HG02840 (cell line): Measurements from ENCODE around the gene DEAF1.

ENCODE experiments used
- ATAC-seq: cut with Tn5 transposase; IDR thresholded peaks from one replicate; pipeline ENCODE4 v1.9.1; 2021; ENCODE audit warnings: mild to moderate bottlenecking, moderate library complexity, moderate number of reproducible peaks; ENCODE audit not compliant: unreplicated experiment, low FRiP score

The DEAF1 gene

DNA sequence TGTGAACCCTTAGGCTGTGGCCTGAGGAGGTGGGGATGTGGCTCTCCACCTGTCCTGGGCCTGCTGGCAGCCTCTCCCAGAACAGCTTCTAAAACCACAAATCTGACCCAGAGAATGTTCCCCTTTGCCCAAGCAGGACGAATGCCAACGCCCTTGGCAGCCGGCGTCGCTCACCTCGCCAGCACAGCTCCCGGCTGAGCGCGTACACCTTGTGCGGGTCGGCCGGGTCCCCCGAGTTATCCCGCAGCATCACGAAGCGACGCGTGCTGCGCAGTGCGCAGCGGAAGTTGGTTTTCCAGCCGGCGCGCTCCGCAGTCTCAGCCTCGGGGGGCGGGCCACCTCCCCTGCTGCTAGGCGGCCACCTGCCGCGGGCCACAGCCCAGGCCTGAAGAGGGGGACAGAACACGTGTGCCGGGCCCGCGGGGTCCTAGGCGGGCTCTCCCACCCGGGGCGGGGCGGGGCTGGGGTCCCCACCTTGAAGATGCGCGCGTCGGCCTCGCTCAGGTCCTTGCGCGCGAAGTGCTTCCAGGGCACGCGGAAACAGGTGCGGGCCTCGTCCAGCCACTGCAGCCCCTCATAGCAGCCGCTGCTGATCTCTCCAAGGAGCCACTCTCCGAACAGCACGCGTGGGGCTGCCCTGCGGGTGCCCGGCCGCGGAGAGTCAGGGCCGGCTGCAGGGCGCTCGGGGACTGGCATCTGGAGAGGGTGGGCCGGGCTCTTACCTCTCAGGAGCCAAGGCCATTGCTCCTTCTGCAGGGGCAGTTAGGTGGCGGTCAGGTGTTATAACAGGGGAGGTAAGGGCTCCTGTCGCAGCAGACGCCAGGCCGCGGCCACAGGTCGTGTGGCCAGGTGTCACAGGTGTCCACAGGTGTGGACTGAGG is 80.2 kb downstream of the DEAF1 start:
- peak; percentile 0 for ATAC-seq

DNA sequence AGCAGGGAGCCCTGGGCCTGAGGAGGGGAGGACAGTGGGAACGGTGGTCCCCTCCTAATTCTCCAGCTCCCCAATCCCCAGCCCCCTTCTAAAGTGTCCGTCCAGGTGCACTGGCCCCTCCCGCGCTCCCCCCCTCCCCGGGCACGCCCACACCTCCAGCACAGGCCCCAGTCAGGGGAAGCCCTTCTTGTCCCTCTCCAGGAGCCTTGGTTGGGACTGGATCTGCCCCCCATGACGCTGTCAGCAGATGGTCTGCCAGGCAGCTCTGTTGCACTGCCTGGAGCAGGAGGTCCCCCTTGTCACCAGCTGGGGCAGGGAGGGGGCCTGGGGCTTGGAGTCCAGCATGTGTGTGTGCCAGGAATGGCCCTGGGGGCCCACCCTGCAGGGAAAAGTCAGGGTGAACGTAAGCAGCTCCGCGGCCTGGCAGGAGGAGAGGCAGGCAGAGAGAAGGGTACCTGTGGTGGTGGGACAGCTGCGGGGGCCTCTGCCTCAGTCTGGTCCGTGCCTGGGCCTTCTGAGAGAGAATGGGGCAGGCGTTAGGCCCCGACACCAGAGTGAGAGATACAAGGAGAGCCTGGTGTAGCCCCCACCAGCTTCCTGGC is 80.9 kb downstream of the DEAF1 start:
- ATAC-seq: no peak

DNA sequence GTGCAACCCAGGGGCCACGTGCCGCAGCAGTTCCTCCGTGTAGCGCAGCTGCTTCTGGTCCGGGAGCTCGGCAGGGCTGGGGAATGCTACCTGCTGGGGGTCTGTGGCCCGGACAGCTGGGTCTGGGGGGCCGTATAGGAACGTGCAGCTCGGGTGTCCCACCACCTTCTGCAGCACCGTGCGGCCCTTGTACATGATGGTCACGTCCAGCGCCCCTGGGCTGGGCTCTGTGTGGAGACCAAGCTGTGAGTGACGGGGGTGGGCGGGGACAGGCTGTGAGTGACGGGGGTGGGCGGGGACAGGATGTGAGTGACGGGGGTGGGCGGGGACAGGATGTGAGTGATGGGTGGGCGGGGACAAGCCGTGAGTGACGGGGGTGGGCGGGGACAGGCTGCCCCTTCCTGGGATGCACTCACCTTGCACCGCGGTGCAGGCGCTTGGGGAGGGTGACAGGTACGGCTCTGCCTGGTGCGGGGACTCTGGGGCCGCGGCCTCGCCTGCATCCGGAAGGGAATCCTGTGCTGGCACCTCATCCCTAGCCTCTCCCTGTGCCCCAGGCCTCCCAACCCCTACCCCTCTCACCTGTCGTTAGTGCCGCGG is 81.6 kb downstream of the DEAF1 start:
- no peak for ATAC-seq

DNA sequence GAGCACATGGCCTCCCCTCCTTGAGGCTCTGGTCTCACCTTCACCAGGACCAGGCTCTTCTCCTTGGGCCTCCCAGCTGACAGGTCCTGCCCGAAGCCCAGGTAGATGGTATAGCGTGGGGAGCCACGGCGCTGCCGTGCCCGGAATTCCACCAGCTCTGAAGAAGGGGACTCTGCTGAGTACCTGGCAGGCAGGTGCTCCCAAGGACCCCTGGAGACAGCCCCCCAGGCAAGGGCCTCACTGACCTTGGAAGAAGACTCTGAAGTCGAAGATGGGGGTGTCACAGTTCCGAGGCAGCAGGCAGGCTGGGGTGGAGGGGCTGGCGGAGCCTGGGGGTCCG is 82.1 kb downstream of the DEAF1 start:
- no peak for ATAC-seq

- ATAC-seq: no peak
Observed at GRCh38 chr11:612201-612960, 82.6 kb downstream of the DEAF1 start.

GRCh38 chr11:611001-611996 is 83.7 kb downstream of the DEAF1 start:
- ATAC-seq: no peak

GRCh38 chr11:610146-610801 is 84.7 kb downstream of the DEAF1 start:
- ATAC-seq: no peak

- no peak for ATAC-seq
Observed at GRCh38 chr11:609341-609811, 85.6 kb downstream of the DEAF1 start.

DNA sequence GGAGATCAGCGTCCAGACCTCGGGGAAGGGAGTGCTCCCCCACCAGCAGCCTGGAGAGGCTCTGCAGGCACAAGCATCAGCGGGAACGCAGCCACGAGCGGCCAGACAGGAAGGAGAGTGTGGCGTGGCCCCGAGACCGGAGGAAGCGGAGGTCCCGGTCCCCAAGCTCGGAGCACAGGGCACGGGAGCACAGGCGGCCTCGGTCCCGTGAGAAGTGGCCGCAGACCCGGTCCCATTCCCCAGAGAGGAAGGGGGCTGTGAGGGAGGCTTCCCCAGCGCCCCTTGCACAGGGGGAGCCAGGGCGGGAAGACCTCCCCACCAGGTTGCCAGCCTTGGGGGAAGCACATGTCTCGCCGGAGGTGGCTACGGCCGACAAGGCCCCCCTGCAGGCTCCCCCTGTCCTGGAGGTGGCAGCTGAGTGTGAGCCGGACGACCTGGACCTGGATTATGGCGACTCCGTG is 86.2 kb downstream of the DEAF1 start:
- ATAC-seq: no peak

GRCh38 chr11:607971-608659 is 86.9 kb downstream of the DEAF1 start:
- no peak for ATAC-seq

GRCh38 chr11:607020-607780 is 87.8 kb downstream of the DEAF1 start:
- ATAC-seq: no peak

GRCh38 chr11:606245-606644 is 88.8 kb downstream of the DEAF1 start:
- ATAC-seq: no peak

DNA sequence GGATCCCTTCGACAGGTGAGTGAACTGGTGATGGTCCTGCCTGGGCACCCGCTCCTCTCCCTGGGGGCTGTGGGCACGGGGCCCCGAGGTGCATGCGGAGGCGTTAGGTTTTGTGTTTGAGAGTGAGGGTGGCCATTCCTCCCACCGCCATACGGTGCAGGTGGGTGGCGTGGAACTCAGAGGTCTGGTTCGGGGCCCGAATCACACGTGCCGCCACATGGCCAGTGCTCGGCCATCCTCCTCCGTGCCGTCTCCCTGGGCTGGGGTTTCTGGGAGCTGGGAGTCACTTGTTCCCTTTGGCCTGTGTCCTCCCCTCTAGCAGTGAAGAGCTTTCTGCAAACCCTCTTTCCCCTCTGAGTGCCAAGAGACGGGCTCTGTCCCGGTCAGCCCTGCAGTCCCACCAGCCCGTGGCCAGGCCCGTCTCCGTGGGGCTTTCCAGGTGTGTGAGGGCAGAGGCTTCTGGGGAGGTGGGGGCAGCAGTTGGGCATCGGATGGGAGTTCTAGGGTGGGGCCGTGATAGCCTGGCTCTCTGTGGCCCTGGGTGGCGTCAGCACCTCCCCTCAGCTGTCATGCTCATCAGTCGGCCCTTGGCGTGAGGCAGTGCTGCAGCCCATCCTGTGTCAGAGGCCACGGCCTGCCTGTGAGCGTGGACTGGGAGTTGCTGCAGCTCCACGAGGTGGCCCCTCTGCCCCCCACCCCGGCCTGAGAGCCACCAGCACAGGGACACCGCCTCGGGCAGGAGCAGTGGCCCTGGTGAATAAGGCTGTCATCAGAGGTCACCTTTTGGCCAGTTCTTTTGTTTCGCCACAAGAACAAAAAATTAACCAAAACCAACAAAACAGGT is 89.5 kb downstream of the DEAF1 start:
- ATAC-seq: no peak

- ATAC-seq: no peak
Observed at GRCh38 chr11:603154-603553, 91.9 kb downstream of the DEAF1 start.

GRCh38 chr11:601573-602245 is 93.3 kb downstream of the DEAF1 start:
- no peak for ATAC-seq

DNA sequence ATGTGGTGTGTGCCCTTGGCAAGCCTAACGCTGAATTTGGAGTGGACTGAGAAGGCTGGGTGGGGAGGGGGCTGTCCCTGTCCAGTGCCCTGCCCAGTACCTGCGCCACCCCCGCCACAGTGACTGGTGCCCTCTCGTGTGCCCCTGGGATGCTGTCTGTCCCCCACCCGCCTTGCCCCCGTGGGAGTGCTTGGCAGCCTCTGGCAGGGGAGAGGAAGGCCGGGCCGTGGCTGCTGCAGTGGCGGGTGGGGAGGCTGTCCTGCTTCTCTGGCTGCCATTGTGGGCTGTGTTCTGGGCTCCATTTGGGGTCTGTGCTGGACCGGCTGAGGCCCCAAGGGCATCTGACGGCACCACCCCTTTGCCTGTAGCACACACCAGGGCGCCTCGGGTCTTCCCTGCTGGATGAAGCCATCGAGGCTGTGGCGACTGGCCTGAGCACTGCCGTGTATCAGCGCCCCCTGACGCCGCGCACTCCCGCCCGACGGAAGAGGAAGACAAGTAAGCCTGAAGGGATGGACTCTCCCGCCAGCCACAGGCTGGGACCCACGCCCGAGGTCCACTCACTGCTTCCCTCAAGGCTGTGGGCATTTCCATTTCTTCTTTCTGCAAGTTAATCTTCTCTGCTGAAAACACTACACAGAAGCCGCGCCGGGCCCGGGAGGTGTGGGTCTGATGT is 96.9 kb downstream of the DEAF1 start:
- no peak for ATAC-seq
